Astrocyte (in vitro differentiated cells and primary cell): ENCODE measurements around the gene BTBD3. TPM values are rescaled to one million over a fixed set of nuclear protein-coding genes. Genes with fewer than 3 reads are reported as not detected.
A peak's percentile ranks its signal among the peaks of the same experiment; 100 is the strongest.

Experiments
- DNase-seq: peaks from one replicate; pipeline ENCODE4 v3.0.0-alpha.2; 2010; ENCODE audit warnings: low read depth
- FAIRE-seq: peaks from 2 replicates; lab custom pipeline; 2011; peaks lifted over from hg19 to GRCh38; lab: Jason Lieb, UNC
- H2AFZ ChIP-seq: 2 replicates; pipeline ENCODE4 v1.6.0; 2012; ENCODE audit warnings: low read depth, low read length, inconsistent platforms
- H3K27ac ChIP-seq: 2 replicates; pipeline ENCODE4 v1.5.1; 2011; ENCODE audit warnings: low read depth, low read length, inconsistent platforms
- H3K27me3 ChIP-seq: 2 replicates; pipeline ENCODE4 v1.6.0; 2011; ENCODE audit warnings: low read length, inconsistent platforms; ENCODE audit not compliant: insufficient read depth
- H3K36me3 ChIP-seq: 2 replicates; pipeline ENCODE4 v1.5.1; 2011; ENCODE audit warnings: low read length, inconsistent platforms; ENCODE audit not compliant: insufficient read depth
- H3K4me1 ChIP-seq: 2 replicates; pipeline ENCODE4 v1.5.1; 2011; ENCODE audit warnings: low read length, inconsistent platforms; ENCODE audit not compliant: insufficient read depth
- H3K4me2 ChIP-seq: 2 replicates; pipeline ENCODE4 v1.6.0; 2012; ENCODE audit warnings: low read length, inconsistent platforms
- H3K4me3 ChIP-seq: 2 replicates; pipeline ENCODE4 v1.5.1; 2011; ENCODE audit warnings: low read depth, mild to moderate bottlenecking, low read length, inconsistent platforms; ENCODE audit not compliant: insufficient read depth
- H3K79me2 ChIP-seq: 2 replicates; pipeline ENCODE4 v1.6.0; 2012; ENCODE audit warnings: mild to moderate bottlenecking, low read length, inconsistent platforms; ENCODE audit not compliant: insufficient read depth
- H3K9ac ChIP-seq: 2 replicates; pipeline ENCODE4 v1.6.0; 2012; ENCODE audit warnings: mild to moderate bottlenecking, low read length, inconsistent platforms
- H3K9me3 ChIP-seq: 2 replicates; pipeline ENCODE4 v1.5.1; 2012; ENCODE audit warnings: low read depth, mild to moderate bottlenecking, low read length, inconsistent platforms; ENCODE audit not compliant: insufficient read depth
- H4K20me1 ChIP-seq: 2 replicates; pipeline ENCODE4 v1.6.0; 2012; ENCODE audit warnings: low read length, inconsistent platforms; ENCODE audit not compliant: insufficient read depth
- H3K27ac Mint-ChIP-seq: one replicate; pipeline ENCODE4 v1.8.0; 2021; ENCODE audit warnings: mild to moderate bottlenecking, mixed read lengths; ENCODE audit not compliant: unreplicated experiment
- H3K27me3 Mint-ChIP-seq: one replicate; pipeline ENCODE4 v1.8.0; 2021; ENCODE audit warnings: low read depth, mixed read lengths; ENCODE audit not compliant: unreplicated experiment
- H3K36me3 Mint-ChIP-seq: one replicate; pipeline ENCODE4 v1.8.0; 2021; ENCODE audit warnings: low read depth, mixed read lengths; ENCODE audit not compliant: unreplicated experiment
- H3K4me1 Mint-ChIP-seq: one replicate; pipeline ENCODE4 v1.8.0; 2021; ENCODE audit warnings: low read depth, mixed read lengths; ENCODE audit not compliant: unreplicated experiment
- H3K4me3 Mint-ChIP-seq: one replicate; pipeline ENCODE4 v1.8.0; 2021; ENCODE audit warnings: mild to moderate bottlenecking, moderate library complexity, mixed read lengths; ENCODE audit not compliant: unreplicated experiment
- H3K9me3 Mint-ChIP-seq: one replicate; pipeline ENCODE4 v1.8.0; 2021; ENCODE audit warnings: mild to moderate bottlenecking, mixed read lengths; ENCODE audit not compliant: unreplicated experiment
- EZH2 ChIP-seq: IDR thresholded peaks from 2 replicates; pipeline ENCODE4 v1.6.1; 2012; ENCODE audit warnings: mild to moderate bottlenecking, low read length, inconsistent platforms; ENCODE audit not compliant: insufficient read depth
- total RNA-seq: library from RNA; stranded (reverse); gene quantifications from 2 replicates; pipeline ENCODE4 v1.2.1, GENCODE V29; 2021
- TF ChIP-seq, protein P1 (sequence below): IDR thresholded peaks from 2 replicates; pipeline ENCODE4 v1.5.1; 2011; ENCODE audit warnings: low read depth, mild to moderate bottlenecking, inconsistent platforms, low read length, moderate library complexity; ENCODE audit not compliant: insufficient read depth

BTBD3 gene
- total RNA-seq, 1 donor from 2014 or later: 35.9 TPM

DNA sequence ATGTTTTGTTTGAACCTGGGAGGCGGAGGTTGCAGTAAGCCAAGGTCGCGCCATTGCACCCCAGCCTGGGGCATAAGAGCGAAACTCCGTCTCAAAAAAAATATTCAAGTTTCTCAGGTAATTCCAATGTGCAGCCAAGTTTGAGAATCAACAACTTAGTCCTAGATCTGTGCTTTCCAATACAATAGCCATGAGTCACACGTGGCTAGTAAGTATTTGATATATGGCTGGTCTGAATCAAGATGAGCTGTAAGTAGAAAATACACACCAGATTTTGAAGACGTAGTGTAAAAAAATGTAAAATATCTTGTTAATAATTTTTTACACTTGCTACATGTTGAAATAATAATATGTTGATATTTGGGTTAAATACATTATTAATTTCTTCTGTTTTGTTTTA lies 35.0 kb upstream of the BTBD3 start:
- Histone ChIP-seq H3K4me2 (no peak overlapping the region), H3K4me1 (no peaks in the 10 kb centered on the region), H3K79me2 (no peaks in the 10 kb centered on the region), H2AFZ (no peak overlapping the region), H3K9ac (no peak overlapping the region), H3K4me3 (no peak overlapping the region), H4K20me1 (no peaks in the 10 kb centered on the region), H3K27ac (no peak overlapping the region), H3K27me3 (no peaks in the 10 kb centered on the region), H3K36me3 (no peaks in the 10 kb centered on the region), H3K9me3 (no peaks in the 10 kb centered on the region)
- no peaks in the 10 kb centered on the region for H3K4me1 Mint-ChIP-seq
- H3K27me3 Mint-ChIP-seq: no peaks in the 10 kb centered on the region
- no peak for DNase-seq
- no peak overlapping the region for H3K4me3 Mint-ChIP-seq
- no peak overlapping the region for H3K27ac Mint-ChIP-seq
- no peaks in the 10 kb centered on the region for H3K9me3 Mint-ChIP-seq
- H3K36me3 Mint-ChIP-seq: no peaks in the 10 kb centered on the region
- no peak for FAIRE-seq
- TF ChIP-seq, protein P1, sequence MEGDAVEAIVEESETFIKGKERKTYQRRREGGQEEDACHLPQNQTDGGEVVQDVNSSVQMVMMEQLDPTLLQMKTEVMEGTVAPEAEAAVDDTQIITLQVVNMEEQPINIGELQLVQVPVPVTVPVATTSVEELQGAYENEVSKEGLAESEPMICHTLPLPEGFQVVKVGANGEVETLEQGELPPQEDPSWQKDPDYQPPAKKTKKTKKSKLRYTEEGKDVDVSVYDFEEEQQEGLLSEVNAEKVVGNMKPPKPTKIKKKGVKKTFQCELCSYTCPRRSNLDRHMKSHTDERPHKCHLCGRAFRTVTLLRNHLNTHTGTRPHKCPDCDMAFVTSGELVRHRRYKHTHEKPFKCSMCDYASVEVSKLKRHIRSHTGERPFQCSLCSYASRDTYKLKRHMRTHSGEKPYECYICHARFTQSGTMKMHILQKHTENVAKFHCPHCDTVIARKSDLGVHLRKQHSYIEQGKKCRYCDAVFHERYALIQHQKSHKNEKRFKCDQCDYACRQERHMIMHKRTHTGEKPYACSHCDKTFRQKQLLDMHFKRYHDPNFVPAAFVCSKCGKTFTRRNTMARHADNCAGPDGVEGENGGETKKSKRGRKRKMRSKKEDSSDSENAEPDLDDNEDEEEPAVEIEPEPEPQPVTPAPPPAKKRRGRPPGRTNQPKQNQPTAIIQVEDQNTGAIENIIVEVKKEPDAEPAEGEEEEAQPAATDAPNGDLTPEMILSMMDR: no peak
- no peak for TF ChIP-seq EZH2

DNA sequence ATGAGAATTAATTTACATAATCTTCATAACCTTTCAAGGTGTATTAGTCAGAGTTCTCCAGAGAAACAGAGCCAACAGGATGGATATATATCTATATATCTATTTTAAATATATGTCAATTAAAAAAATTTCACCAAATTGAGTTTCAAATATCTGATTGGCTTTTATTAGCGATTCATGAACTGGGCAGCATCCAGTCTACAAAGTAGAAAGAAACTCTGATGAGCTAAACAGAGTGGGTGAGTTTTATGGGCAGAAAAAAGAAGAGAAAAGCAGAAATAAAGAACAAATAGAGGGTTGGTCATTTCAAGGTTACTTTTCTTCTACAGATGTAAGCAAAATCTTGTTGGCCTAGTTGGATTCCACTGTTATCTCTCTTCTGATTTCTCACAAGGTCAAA lies 29.0 kb upstream of the BTBD3 start:
- DNase-seq: no peak
- Mint-ChIP-seq H3K36me3 (no peaks in the 10 kb centered on the region), H3K27ac (no peak overlapping the region), H3K4me3 (no peak overlapping the region), H3K4me1 (peaks cover 2% of the 10 kb centered on the region), H3K9me3 (no peaks in the 10 kb centered on the region), H3K27me3 (no peaks in the 10 kb centered on the region)
- TF ChIP-seq EZH2: no peak
- TF ChIP-seq, protein P1: no peak
- Histone ChIP-seq H3K4me3 (no peak overlapping the region), H2AFZ (no peak overlapping the region), H3K9me3 (no peaks in the 10 kb centered on the region), H3K9ac (no peak overlapping the region), H3K27me3 (no peaks in the 10 kb centered on the region), H3K36me3 (no peaks in the 10 kb centered on the region), H3K79me2 (peaks cover 26% of the 10 kb centered on the region), H3K4me2 (no peak overlapping the region), H3K4me1 (peaks cover 9% of the 10 kb centered on the region), H4K20me1 (peaks cover 10% of the 10 kb centered on the region), H3K27ac (no peak overlapping the region)
- FAIRE-seq: no peak

DNA sequence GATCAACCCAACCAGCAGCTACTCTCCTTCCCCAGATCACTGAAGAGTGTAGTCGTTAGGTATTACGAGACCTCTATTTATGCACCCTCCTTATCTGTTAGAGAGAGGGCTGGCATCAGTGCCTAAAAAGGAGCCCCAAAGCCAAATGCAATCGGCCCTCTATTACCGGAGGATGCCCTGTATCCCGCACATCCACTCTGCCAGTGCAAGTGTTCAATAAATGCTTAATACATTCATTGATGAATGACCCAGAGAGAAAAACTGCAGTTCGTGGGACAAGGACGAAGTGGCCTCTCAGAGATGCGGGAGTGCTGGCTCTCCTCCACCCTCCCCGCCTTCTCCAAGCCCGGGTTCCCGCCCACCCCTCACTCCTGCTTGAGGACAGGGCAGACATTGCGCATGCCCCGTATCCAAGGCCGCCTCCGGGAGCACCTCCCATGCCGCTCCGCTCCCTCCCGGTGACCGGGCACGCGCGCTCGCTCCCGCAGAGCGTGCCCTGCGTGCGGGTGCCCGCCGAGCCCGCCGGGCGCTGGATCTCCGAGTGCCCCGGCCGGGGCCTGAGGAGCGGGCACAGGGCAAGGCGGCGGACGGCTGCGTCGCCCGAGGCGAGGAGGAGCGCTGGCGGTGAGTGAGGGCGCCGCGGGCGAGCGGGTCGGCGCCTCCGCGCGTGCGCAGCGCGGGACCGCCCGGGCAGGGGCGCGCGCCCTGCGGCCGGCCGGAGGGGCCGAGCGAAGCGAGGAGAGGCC lies 27.2 kb upstream of the BTBD3 start:
- H3K79me2 ChIP-seq: peaks cover 44% of the 10 kb centered on the region
- no peaks in the 10 kb centered on the region for H3K27me3 ChIP-seq
- peak overlapping the region; percentile 91 for H3K4me2 ChIP-seq
- H3K9me3 ChIP-seq: no peaks in the 10 kb centered on the region
- H3K9ac ChIP-seq: peak overlapping the region; percentile 86
- DNase-seq (peak; percentile 82), FAIRE-seq (no peak)
- peak overlapping the region; percentile 83 for H2AFZ ChIP-seq
- H3K4me3 ChIP-seq: peak overlapping the region; percentile 86
- H3K4me3 Mint-ChIP-seq: peak overlapping the region; percentile 77
- H3K36me3 Mint-ChIP-seq: no peaks in the 10 kb centered on the region
- H3K4me1 Mint-ChIP-seq: peaks cover 5% of the 10 kb centered on the region
- H4K20me1 ChIP-seq: peaks cover 19% of the 10 kb centered on the region
- no peak for TF ChIP-seq EZH2
- TF ChIP-seq, protein P1: no peak
- peak overlapping the region; percentile 74 for H3K27ac ChIP-seq
- H3K9me3 Mint-ChIP-seq: no peaks in the 10 kb centered on the region
- H3K4me1 ChIP-seq: peaks cover 11% of the 10 kb centered on the region
- no peaks in the 10 kb centered on the region for H3K27me3 Mint-ChIP-seq
- H3K36me3 ChIP-seq: no peaks in the 10 kb centered on the region
- H3K27ac Mint-ChIP-seq: no peak overlapping the region
